GM19455 (cell line): ENCODE measurements around the gene CHD5.
"Not testable (repeated sequence)": the region's sequence is repeated elsewhere in the genome, so short reads cannot be mapped to it uniquely, and the experiment has no call there.

Source experiments
- ATAC-seq: cut with Tn5 transposase; IDR thresholded peaks from one replicate; pipeline ENCODE4 v1.9.1; 2021; ENCODE audit not compliant: unreplicated experiment

The CHD5 gene

GRCh38 chr1:6068932-6069331 is 111.2 kb downstream of the CHD5 start:
- no peak for ATAC-seq

DNA sequence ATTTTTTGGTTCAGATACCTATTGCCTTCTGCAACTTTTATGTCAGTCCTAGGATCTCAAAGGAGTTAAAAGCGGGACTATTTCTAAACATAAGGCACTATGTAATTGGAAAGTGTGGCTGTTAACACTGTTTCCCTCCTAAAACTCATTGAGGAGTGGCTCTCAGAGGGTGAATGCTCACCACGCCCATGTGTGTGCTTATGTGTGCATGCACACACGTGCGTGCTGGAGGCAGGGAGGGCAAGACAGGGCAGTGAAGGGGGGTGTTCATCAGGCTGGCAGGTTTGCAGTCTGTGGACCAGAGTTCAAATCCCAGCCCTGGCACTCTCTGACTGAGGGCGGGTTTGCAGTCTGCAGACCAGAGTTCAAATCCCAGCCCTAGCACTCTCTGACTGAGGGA is 112.0 kb downstream of the CHD5 start:
- ATAC-seq: no peak

DNA sequence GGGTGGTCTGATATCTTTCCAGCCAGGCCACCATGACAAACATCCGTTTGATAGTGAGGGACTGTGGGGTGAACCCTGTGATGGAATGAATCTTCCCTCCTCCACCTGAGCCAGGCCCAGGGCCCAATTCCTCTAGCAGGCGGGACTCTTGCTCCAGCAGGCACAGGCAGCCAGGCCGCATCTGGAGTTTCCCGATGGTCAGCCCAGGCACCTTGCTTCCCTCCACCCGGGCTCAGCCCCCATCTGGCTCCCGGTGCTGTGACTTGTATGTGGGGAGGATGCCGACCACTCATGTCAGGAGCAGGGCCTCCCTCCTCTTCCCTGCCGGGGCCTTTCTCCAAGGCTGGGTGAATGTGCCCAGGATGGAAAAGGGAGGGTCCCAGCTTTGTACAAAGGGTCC is 113.4 kb downstream of the CHD5 start:
- no peak for ATAC-seq

DNA sequence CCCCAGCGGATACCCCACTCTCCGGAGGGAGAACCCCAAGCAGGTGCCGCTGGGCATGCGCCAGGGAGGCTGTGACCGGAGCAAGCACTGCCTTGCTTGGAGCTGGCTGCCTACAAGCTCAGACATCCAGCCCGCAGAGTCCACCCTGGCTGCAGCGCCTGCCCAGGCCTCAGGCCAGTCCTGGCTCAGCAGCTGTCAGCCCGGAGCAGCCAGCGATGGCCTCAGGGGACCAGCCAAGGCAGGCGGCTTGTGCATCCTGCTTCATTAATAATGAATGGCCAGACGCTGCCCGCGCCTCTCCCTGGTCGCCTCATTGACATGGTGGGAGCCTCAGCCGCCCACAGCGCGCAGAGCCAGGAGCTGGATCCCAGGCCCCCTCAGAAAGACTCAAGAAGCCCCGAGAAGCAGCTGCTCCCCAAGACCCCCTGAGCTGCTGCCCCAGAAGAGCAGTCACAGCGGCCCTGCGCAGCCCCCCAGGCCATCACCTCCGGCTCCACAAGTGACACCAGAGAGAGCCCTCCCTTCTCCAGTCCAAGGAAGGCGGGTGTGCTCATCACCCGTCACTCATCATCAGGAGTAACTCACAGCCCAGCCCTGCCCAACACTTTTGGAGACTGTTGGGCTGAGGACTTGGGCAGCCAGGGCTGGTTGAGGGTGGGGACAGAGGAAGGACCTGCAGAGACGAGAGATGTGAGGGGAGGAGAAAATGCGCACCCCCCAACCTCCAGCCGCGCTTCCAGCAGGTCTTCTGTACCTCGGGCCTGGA is 114.8 kb downstream of the CHD5 start:
- ATAC-seq: no peak

GRCh38 chr1:6063532-6064053 is 116.5 kb downstream of the CHD5 start:
- not testable (repeated sequence) for ATAC-seq

DNA sequence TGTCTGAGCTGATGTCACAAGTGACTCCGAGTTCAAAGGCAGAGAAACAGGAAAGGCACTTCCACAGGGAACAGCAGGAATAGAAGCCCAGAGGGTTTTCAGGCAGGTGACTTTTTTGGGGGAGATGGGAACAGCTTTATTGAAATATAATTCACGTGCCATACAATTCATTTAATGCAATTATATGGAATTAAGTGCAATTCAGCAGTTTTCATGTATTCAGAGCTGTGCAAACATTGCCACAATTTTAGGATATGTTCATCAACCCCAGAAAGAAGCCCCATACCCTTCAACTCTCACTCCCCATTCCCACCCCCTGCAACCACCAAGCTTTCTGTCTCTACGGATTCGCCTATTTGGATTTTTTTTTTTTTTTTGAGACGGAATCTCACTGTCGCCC is 117.5 kb downstream of the CHD5 start:
- ATAC-seq: no peak

GRCh38 chr1:6059866-6060265 is 120.3 kb downstream of the CHD5 start:
- no peak for ATAC-seq

DNA sequence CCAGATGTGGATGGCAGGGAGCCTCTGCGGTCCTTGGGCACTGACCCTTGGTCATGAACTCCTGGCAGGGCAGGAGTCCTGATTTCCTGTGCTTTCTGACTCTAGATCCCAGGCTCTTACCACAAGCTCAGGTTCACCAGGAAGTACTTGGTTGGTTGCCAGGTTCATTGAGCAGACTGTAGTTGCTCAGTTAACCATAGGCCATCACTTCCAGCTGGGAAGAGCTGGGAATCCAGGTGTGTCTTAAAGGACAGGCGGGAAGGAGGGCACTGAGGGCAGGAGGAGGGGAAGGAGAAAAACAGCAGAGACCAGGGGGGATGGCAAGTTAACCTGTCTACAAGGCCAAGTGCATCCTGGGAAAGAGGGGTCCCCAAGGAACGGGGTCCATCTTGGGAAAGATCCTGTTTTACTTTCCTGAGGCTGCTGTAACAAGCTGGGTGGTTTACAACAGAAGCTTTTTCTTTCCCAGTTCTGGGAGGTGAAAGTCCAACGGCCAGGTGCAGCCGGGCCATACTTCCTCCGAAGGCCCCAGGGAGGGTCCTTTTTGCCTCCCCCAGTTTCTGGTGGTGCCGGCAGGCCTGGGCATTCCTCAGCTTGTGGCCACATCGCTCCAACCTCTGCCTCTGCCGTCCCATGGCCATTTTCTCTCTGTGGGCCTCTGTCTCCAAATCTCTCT is 122.8 kb downstream of the CHD5 start:
- ATAC-seq: no peak

GRCh38 chr1:6056572-6056948 is 123.6 kb downstream of the CHD5 start:
- no peak for ATAC-seq

GRCh38 chr1:6054596-6054995 is 125.5 kb downstream of the CHD5 start:
- ATAC-seq: no peak

DNA sequence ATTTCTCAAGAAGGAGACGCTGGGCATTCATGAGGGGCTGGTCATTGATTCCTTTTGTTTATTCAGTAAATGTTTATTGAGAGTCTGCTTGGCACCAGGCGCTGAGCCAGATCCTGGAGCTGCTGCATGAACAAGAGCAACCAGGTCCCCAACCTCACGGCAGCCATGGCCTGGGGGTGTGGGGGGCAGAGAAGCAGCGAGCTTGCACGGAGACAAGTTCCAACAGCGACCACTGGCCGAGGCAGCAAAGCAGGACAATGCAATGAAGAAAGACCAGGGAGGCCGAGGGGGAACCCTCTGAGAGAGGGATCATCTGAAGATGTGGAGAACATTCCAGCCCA is 126.9 kb downstream of the CHD5 start:
- ATAC-seq: no peak

DNA sequence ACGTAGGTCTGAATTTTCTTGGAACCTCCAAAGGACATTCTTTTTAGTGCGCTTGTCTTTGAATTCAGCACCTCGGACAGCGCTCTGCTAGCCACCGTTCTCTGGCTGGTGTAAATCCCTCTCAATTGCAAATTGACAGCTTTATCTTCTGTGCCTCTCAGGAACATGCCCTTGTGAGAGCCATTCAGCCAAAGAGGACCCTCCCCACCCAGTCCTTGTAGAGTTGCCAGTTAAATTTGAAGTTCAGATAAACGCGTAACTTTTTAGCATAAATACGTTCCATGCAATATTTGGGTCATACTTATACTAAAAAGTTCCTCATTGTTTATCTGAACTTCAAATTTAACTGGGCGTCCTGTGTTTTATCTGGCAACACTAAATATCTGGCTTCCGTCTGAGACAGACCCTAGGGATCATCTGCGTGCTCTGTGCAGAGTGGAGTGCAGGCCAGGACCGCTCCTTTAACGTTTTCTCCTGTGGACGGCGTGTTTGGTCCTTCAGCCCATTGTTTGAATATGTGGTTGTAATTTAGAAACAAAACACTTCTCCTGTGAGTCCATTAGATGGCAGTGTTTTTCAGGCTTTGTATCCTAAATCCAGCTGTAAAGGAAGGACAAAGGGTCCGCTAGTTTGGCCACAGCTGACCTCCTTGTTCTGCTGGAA is 127.4 kb downstream of the CHD5 start:
- no peak for ATAC-seq
